ENCODE results near the gene UMPS.

DNA sequence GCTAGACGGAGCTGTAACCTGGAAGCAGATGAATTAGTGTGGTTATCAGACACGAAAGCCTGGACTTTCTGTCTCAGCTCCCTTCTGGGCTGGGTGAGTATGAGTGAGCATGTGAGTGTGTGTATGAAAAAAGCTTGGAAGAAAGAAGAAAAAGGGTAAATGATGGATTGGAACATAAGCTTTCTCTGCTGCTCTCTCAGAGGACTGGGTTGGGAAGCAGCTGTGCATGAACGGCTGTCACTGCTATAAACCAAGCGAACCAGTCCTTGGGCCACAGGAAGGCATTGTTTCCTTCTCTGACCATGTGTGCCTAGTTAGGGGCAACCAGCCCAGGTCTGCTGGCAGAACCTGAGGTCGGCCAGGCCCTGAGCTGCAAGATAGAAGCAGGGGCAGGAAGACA, 37.0 kb downstream of the UMPS start:
- TF ChIP-seq, protein P1, sequence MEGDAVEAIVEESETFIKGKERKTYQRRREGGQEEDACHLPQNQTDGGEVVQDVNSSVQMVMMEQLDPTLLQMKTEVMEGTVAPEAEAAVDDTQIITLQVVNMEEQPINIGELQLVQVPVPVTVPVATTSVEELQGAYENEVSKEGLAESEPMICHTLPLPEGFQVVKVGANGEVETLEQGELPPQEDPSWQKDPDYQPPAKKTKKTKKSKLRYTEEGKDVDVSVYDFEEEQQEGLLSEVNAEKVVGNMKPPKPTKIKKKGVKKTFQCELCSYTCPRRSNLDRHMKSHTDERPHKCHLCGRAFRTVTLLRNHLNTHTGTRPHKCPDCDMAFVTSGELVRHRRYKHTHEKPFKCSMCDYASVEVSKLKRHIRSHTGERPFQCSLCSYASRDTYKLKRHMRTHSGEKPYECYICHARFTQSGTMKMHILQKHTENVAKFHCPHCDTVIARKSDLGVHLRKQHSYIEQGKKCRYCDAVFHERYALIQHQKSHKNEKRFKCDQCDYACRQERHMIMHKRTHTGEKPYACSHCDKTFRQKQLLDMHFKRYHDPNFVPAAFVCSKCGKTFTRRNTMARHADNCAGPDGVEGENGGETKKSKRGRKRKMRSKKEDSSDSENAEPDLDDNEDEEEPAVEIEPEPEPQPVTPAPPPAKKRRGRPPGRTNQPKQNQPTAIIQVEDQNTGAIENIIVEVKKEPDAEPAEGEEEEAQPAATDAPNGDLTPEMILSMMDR (IDR thresholded peaks at IDR 0.05), result no peak
- TF ChIP-seq POLR2A (IDR thresholded peaks at IDR 0.05), result no peak

Data from Peyer's patch (tissue), 4 donors.